ENCODE measurements around the gene ZMYND8.

- TF ChIP-seq CTCF (conservative IDR thresholded peaks at IDR 0.05 in 1 of 2, IDR thresholded peaks at IDR 0.05 in 1 of 2; ENCODE audit: low read depth in 1 of 2, low read length in 2 of 2) (no peak), EZH2 (IDR thresholded peaks at IDR 0.05; ENCODE audit: low read length, missing control alignments) (no peak)
Measured at GRCh38 chr20:47262008-47262364, 94.5 kb downstream of the ZMYND8 start.
